ENCODE results near the gene CCDC93. TPM values are rescaled to one million over a fixed set of nuclear protein-coding genes. Genes with fewer than 3 reads are reported as not detected.
A peak's percentile ranks its signal among the peaks of the same experiment; 100 is the strongest.

The CCDC93 gene
- total RNA-seq, 1 experiment from 2014 or later: 31.5 TPM

GRCh38 chr2:118014492-118014824 is 588 bp upstream of the CCDC93 start:
- Histone ChIP-seq H3K4me3 (ENCODE audit: low read depth in 2 of 2, low read length in 2 of 2) (peak overlapping the region; percentile 86 to 97), H3K27ac (ENCODE audit: low read length) (peak overlapping the region; percentile 67), H3K27me3 (ENCODE audit: control insufficient read depth, insufficient read depth, low read length) (no peaks in the 10 kb centered on the region), H3K4me1 (ENCODE audit: control insufficient read depth, insufficient read depth, low read length) (peaks cover 10% of the 10 kb centered on the region), H3K36me3 (ENCODE audit: control insufficient read depth, insufficient read depth, low read length) (no peaks in the 10 kb centered on the region), H3K9me3 (ENCODE audit: control insufficient read depth, insufficient read depth, low read depth, low read length) (no peaks in the 10 kb centered on the region)
- ChIA-PET CTCF (interaction anchor here (0.6 to 1.8 kb wide), 2 partner anchors 11 to 32 kb away, joined by 3 to 7 read pairs; no protein-coding TSS in a partner anchor), POLR2A (interaction anchor here (0.9 kb wide), 1 partner anchor 50 kb away, joined by 3 read pairs; no protein-coding TSS in a partner anchor)
- intact Hi-C loops (cut with micrococcal nuclease; ENCODE audit: unreplicated experiment): no loop called here
- ATAC-seq (peak; percentile 31; the same call in 1 of the 2 replicates), DNase-seq (ENCODE audit: low read depth, low spot score) (no peak)
- no TSS peak for BruUV-seq (replicated peaks)
- in situ Hi-C loops (cut with HindIII; ENCODE audit: low pct_unique_long_range_greater_than_20kb, low sequenced_read_pairs): no loop called here
- TF ChIP-seq TCF7L2 (IDR thresholded peaks at IDR 0.05; ENCODE audit: low read depth, low read length) (no peak), SIN3A (IDR thresholded peaks at IDR 0.05; ENCODE audit: borderline replicate concordance, insufficient read depth, low read depth, low read length) (no peak)

GRCh38 chr2:118013221-118013723 is 598 bp downstream of the CCDC93 start:
- peak overlapping the region; percentile 72 for H3K27ac ChIP-seq (ENCODE audit: low read length)
- intact Hi-C loops (cut with micrococcal nuclease; ENCODE audit: unreplicated experiment) (no loop called here), in situ Hi-C loops (cut with HindIII; ENCODE audit: low pct_unique_long_range_greater_than_20kb, low sequenced_read_pairs) (no loop called here)
- ATAC-seq (peak; percentile 64), DNase-seq (ENCODE audit: low read depth, low spot score) (no peak)
- peak overlapping the region; percentile 86 to 97 for H3K4me3 ChIP-seq (ENCODE audit: low read depth in 2 of 2, low read length in 2 of 2)
- ChIA-PET CTCF (interaction anchor here (1.8 kb wide), 1 partner anchor 10 kb away, joined by 7 read pairs; no protein-coding TSS in a partner anchor), POLR2A (no interaction called here)
- peaks cover 10% of the 10 kb centered on the region for H3K4me1 ChIP-seq (ENCODE audit: control insufficient read depth, insufficient read depth, low read length)
- TF ChIP-seq SIN3A (IDR thresholded peaks at IDR 0.05; ENCODE audit: borderline replicate concordance, insufficient read depth, low read depth, low read length) (no peak), CTCF (IDR thresholded peaks at IDR 0.05) (0 out of 2 replicates have a peak, but pooled peaks have one; percentile 23)
- no TSS peak for BruUV-seq (replicated peaks)
- H3K36me3 ChIP-seq (ENCODE audit: control insufficient read depth, insufficient read depth, low read length): no peaks in the 10 kb centered on the region
- H3K27me3 ChIP-seq (ENCODE audit: control insufficient read depth, insufficient read depth, low read length): no peaks in the 10 kb centered on the region
- H3K9me3 ChIP-seq (ENCODE audit: control insufficient read depth, insufficient read depth, low read depth, low read length): no peaks in the 10 kb centered on the region

- POLR2A ChIA-PET: no interaction called here
- ATAC-seq (no peak), DNase-seq (ENCODE audit: low read depth, low spot score) (no peak)
- CTCF ChIA-PET: no interaction called here
- Histone ChIP-seq H3K36me3 (ENCODE audit: control insufficient read depth, insufficient read depth, low read length) (peaks cover 4% of the 10 kb centered on the region), H3K27ac (ENCODE audit: low read length) (peak overlapping the region; percentile 72), H3K27me3 (ENCODE audit: control insufficient read depth, insufficient read depth, low read length) (no peaks in the 10 kb centered on the region), H3K9me3 (ENCODE audit: control insufficient read depth, insufficient read depth, low read depth, low read length) (no peaks in the 10 kb centered on the region), H3K4me3 (ENCODE audit: low read depth in 2 of 2, low read length in 2 of 2) (peak overlapping the region; percentile 86 to 97), H3K4me1 (ENCODE audit: control insufficient read depth, insufficient read depth, low read length) (peaks cover 10% of the 10 kb centered on the region)
- no TSS peak for BruUV-seq (replicated peaks)
- in situ Hi-C loops (cut with HindIII; ENCODE audit: low pct_unique_long_range_greater_than_20kb, low sequenced_read_pairs) (no loop called here), intact Hi-C loops (cut with micrococcal nuclease; ENCODE audit: unreplicated experiment) (no loop called here)
- TF ChIP-seq SIN3A (IDR thresholded peaks at IDR 0.05; ENCODE audit: borderline replicate concordance, insufficient read depth, low read depth, low read length): no peak
- TF ChIP-seq REST (IDR thresholded peaks at IDR 0.05; ENCODE audit: insufficient read depth in 1 of 2, low read depth in 2 of 2, low read length in 1 of 2): no peak
- no peak for TF ChIP-seq TCF7L2 (IDR thresholded peaks at IDR 0.05; ENCODE audit: low read depth, low read length)
- TF ChIP-seq CTCF (IDR thresholded peaks at IDR 0.05): no peak
- no peak for TF ChIP-seq POLR2AphosphoS5 (IDR thresholded peaks at IDR 0.05; ENCODE audit: low read depth, low read length)
Measured at GRCh38 chr2:118012778-118013177, 1.1 kb downstream of the CCDC93 start.
